ENCODE results near the gene PGC. TPM values are rescaled to one million over a fixed set of nuclear protein-coding genes. Genes with fewer than 3 reads are reported as not detected.

PGC gene
- total and polyA plus RNA-seq, 2 donors (not counting 3 experiments of a cell fraction or from before 2014, with no cell fraction given) = not detected

- Histone ChIP-seq H3K9ac (replicated peaks; ENCODE audit: extremely low read depth, insufficient read depth, low read length) (no peak overlapping the region), H3K36me3 (ENCODE audit: control insufficient read depth in 2 of 2, extremely low read depth in 1 of 2, insufficient read depth in 2 of 2, low read length in 2 of 2) (no peaks in the 10 kb centered on the region), H3K79me2 (ENCODE audit: control insufficient read depth, insufficient read depth, low read length) (no peaks in the 10 kb centered on the region), H3K4me2 (ENCODE audit: insufficient read depth, low read length) (no peak overlapping the region), H4K20me1 (replicated peaks; ENCODE audit: control insufficient read depth, extremely low read depth, insufficient read depth, low read length) (no peaks in the 10 kb centered on the region), H3K4me1 (ENCODE audit: control insufficient read depth, extremely low read depth, insufficient read depth, low read length) (no peaks in the 10 kb centered on the region), H3K27me3 (ENCODE audit: control insufficient read depth in 2 of 2, insufficient read depth in 2 of 2, low read length in 2 of 2) (no peaks in the 10 kb centered on the region), H3K27ac (ENCODE audit: insufficient read depth, low read depth, low read length) (no peak overlapping the region), H2AFZ (ENCODE audit: low read depth, low read length) (no peak overlapping the region), H3K4me3 (replicated peaks in 1 of 3; ENCODE audit: insufficient read depth in 1 of 3, low read depth in 1 of 3, low read length in 3 of 3) (no peak overlapping the region), H3K9me3 (replicated peaks; ENCODE audit: control insufficient read depth, insufficient read depth, low read length) (no peaks in the 10 kb centered on the region), H3K9me1 (replicated peaks; ENCODE audit: control insufficient read depth, extremely low read depth, insufficient read depth, low read length) (no peaks in the 10 kb centered on the region)
- intact Hi-C loops (cut with micrococcal nuclease) (no loop called here), dilution Hi-C loops (cut with MboI; ENCODE audit: extremely low pct_ligation_motif_present, low sequenced_read_pairs) (no loop called here)
- CTCF ChIA-PET = interaction anchor here (1.2 to 1.4 kb wide), 2 partner anchors 10 to 12 kb away, joined by 3 to 5 read pairs; no protein-coding TSS in a partner anchor
- FAIRE-seq (no peak), DNase-seq (ENCODE audit: low read depth, low spot score) (no peak)
- BruUV-seq (replicated peaks) = no TSS peak
- TF ChIP-seq GATA2 (IDR thresholded peaks at IDR 0.05; ENCODE audit: insufficient read depth, insufficient read length, low read depth, low read length) (no peak), POLR2AphosphoS5 (IDR thresholded peaks at IDR 0.05; ENCODE audit: insufficient read depth, low read depth, low read length) (no peak), CTCF (IDR thresholded peaks at IDR 0.05; ENCODE audit: extremely low read depth in 1 of 2, insufficient read depth in 1 of 2, low read depth in 1 of 2, low read length in 2 of 2) (no peak), MYC (IDR thresholded peaks at IDR 0.05; ENCODE audit: low read depth, low read length) (no peak)
- POLR2A ChIA-PET = no interaction called here
Observed at GRCh38 chr6:41721414-41721813, 25.8 kb downstream of the PGC start.

GRCh38 chr6:41720783-41721182 lies 26.4 kb downstream of the PGC start:
- ChIA-PET CTCF (no interaction called here), POLR2A (no interaction called here)
- H3K27ac ChIP-seq (ENCODE audit: insufficient read depth, low read depth, low read length) = no peak overlapping the region

More at GRCh38 chr6:41720783-41721182, 26.4 kb downstream of the PGC start:
- DNase-seq (ENCODE audit: low read depth, low spot score) = no peak
- FAIRE-seq = no peak
- dilution Hi-C loops (cut with MboI; ENCODE audit: extremely low pct_ligation_motif_present, low sequenced_read_pairs) (no loop called here), intact Hi-C loops (cut with micrococcal nuclease) (no loop called here)
- H3K9me1 ChIP-seq (replicated peaks; ENCODE audit: control insufficient read depth, extremely low read depth, insufficient read depth, low read length) = no peaks in the 10 kb centered on the region
- H3K79me2 ChIP-seq (ENCODE audit: control insufficient read depth, insufficient read depth, low read length) = no peaks in the 10 kb centered on the region
- H3K36me3 ChIP-seq (ENCODE audit: control insufficient read depth in 2 of 2, extremely low read depth in 1 of 2, insufficient read depth in 2 of 2, low read length in 2 of 2) = no peaks in the 10 kb centered on the region
- BruUV-seq (replicated peaks) = no TSS peak
- no peaks in the 10 kb centered on the region for H3K4me1 ChIP-seq (ENCODE audit: control insufficient read depth, extremely low read depth, insufficient read depth, low read length)
- H3K4me3 ChIP-seq (replicated peaks in 1 of 3; ENCODE audit: insufficient read depth in 1 of 3, low read depth in 1 of 3, low read length in 3 of 3) = no peak overlapping the region
- no peak overlapping the region for H3K9ac ChIP-seq (replicated peaks; ENCODE audit: extremely low read depth, insufficient read depth, low read length)
- TF ChIP-seq FOS (IDR thresholded peaks at IDR 0.05; ENCODE audit: borderline replicate concordance, insufficient read depth, low read length) (no peak), POLR2AphosphoS5 (IDR thresholded peaks at IDR 0.05; ENCODE audit: insufficient read depth, low read depth, low read length) (no peak), GATA2 (IDR thresholded peaks at IDR 0.05; ENCODE audit: insufficient read depth, insufficient read length, low read depth, low read length) (no peak), JUN (IDR thresholded peaks at IDR 0.05; ENCODE audit: borderline replicate concordance, insufficient read depth, insufficient read length, low read depth) (no peak), EZH2 (IDR thresholded peaks at IDR 0.05; ENCODE audit: borderline replicate concordance, low read depth, low read length, severe bottlenecking) (no peak)
- no peaks in the 10 kb centered on the region for H3K9me3 ChIP-seq (replicated peaks; ENCODE audit: control insufficient read depth, insufficient read depth, low read length)
- H3K27me3 ChIP-seq (ENCODE audit: control insufficient read depth in 2 of 2, insufficient read depth in 2 of 2, low read length in 2 of 2) = no peaks in the 10 kb centered on the region
- no peaks in the 10 kb centered on the region for H4K20me1 ChIP-seq (replicated peaks; ENCODE audit: control insufficient read depth, extremely low read depth, insufficient read depth, low read length)
- no peak overlapping the region for H3K4me2 ChIP-seq (ENCODE audit: insufficient read depth, low read length)
- H2AFZ ChIP-seq (ENCODE audit: low read depth, low read length) = no peak overlapping the region

All from endothelial cell of umbilical vein (primary cell).